Mesenteric fat pad (tissue), 1 donor: Measurements from ENCODE around the gene TMSB10. TPM values are rescaled to one million over a fixed set of nuclear protein-coding genes. Genes with fewer than 3 reads are reported as not detected.

Experiments
- DNase-seq: peaks from one replicate; pipeline ENCODE4 v3.0.0-alpha.2; 2020; ENCODE audit warnings: low spot score
- total RNA-seq: library from RNA; stranded (reverse); fragmentation: NEBNext Ultra II Directional; extraction: Animal tissue kit (Norgen Biotek cat#: 25700); gene quantifications from one replicate; pipeline ENCODE4 v1.2.1, GENCODE V29; 2021
- donor health status: DM: yes; HTN: yes; CAD: no.

TMSB10 gene
- total RNA-seq, 1 donor from 2014 or later: 1,485 TPM

GRCh38 chr2:84879584-84880394 is 25.7 kb upstream of the TMSB10 start:
- DNase-seq: peak; percentile 87

GRCh38 chr2:84880395-84880644 is 25.1 kb upstream of the TMSB10 start:
- DNase-seq: no peak

- peak; percentile 90 for DNase-seq
Measured at GRCh38 chr2:84880645-84881521, 24.6 kb upstream of the TMSB10 start, which contains the start of gene TRABD2A. Gene TRABD2A, minus strand, starts transcription at chr2:84881084. Its CDS starts 45 bp downstream, at chr2:84881039.

- peak; percentile 91 for DNase-seq
Measured at GRCh38 chr2:84881581-84882413, 23.7 kb upstream of the TMSB10 start.

GRCh38 chr2:84882414-84882738 is 23.1 kb upstream of the TMSB10 start:
- DNase-seq: no peak

- DNase-seq: peak; percentile 18
Measured at GRCh38 chr2:84882775-84883550, 22.5 kb upstream of the TMSB10 start.

GRCh38 chr2:84884449-84884848 is 21.0 kb upstream of the TMSB10 start:
- no peak for DNase-seq

GRCh38 chr2:84885111-84885510 is 20.3 kb upstream of the TMSB10 start:
- peak; percentile 8 for DNase-seq

- DNase-seq: no peak
Measured at GRCh38 chr2:84886791-84887190, 18.7 kb upstream of the TMSB10 start.

- no peak for DNase-seq
Measured at GRCh38 chr2:84888401-84889276, 16.8 kb upstream of the TMSB10 start.

- DNase-seq: no peak
Measured at GRCh38 chr2:84889332-84889731, 16.1 kb upstream of the TMSB10 start.

GRCh38 chr2:84891355-84892010 is 14.0 kb upstream of the TMSB10 start:
- no peak for DNase-seq

GRCh38 chr2:84894131-84894586 is 11.3 kb upstream of the TMSB10 start:
- DNase-seq: no peak

- DNase-seq: no peak
Measured at GRCh38 chr2:84894758-84895520, 10.5 kb upstream of the TMSB10 start.

GRCh38 chr2:84896567-84896966 is 8.9 kb upstream of the TMSB10 start:
- DNase-seq: no peak

- DNase-seq: no peak
Measured at GRCh38 chr2:84897773-84898172, 7.7 kb upstream of the TMSB10 start.

- DNase-seq: no peak
Measured at GRCh38 chr2:84899304-84900204, 5.9 kb upstream of the TMSB10 start.
